ENCODE measurements around the gene TMEM158.

DNA sequence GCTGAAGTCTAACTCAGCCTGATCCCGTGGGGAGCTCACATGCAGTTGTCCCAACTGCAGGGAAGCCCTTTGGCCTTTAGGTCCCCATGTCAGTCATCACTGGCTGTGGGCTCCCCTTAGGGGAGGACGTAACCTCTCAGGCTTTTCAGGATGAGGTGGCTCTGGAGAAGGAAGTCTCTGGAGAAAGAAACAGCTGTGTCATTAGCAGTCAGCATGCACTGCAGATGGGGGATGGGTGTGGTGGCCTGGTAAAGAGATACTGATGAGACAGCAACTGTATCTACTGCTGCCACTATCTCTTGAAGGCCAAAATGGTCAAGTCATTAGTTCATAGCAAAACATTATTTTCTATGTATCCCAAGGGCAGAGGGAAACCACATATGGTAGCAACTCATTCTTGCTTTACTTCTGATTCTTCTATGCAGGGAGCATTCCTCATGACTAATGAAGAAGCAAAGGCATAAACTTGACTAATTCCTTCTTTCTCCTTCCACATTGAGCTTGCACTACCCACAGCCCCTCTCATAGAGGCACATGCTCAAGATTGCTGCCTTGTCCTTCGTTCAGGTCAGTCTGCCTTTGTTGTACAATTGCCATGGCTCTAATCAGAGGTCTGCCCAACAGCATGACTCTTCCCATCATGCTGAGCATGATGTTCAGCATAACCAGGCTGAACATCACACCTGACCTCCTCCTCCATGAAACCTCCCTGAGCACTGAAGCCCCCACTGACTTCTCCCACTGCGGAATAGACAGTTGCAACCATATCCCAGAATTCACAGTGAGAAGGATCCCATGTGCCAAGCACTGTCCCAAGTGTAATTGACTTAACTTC lies 47.8 kb upstream of the TMEM158 start:
- TF ChIP-seq, protein P1, sequence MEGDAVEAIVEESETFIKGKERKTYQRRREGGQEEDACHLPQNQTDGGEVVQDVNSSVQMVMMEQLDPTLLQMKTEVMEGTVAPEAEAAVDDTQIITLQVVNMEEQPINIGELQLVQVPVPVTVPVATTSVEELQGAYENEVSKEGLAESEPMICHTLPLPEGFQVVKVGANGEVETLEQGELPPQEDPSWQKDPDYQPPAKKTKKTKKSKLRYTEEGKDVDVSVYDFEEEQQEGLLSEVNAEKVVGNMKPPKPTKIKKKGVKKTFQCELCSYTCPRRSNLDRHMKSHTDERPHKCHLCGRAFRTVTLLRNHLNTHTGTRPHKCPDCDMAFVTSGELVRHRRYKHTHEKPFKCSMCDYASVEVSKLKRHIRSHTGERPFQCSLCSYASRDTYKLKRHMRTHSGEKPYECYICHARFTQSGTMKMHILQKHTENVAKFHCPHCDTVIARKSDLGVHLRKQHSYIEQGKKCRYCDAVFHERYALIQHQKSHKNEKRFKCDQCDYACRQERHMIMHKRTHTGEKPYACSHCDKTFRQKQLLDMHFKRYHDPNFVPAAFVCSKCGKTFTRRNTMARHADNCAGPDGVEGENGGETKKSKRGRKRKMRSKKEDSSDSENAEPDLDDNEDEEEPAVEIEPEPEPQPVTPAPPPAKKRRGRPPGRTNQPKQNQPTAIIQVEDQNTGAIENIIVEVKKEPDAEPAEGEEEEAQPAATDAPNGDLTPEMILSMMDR (IDR thresholded peaks at IDR 0.05; ENCODE audit: low read depth, low read length): no peak
- no peak for TF ChIP-seq EZH2phosphoT487 (IDR thresholded peaks at IDR 0.05; ENCODE audit: low read depth)

Measured in OCI-LY3 (cell line).